H1 (cell line): ENCODE data around the gene USP10. TPM values are rescaled to one million over a fixed set of nuclear protein-coding genes. Genes with fewer than 3 reads are reported as not detected.

Experiments
- CTCF ChIA-PET: fragments of 300-600 bp; sonication (Branson Sonifier 250); formaldehyde crosslinking; loops from one replicate; lab custom pipeline; 2021; ENCODE audit not compliant: partially characterized antibody; lab: Charles Lee
- POLR2A ChIA-PET: fragments of 300-600 bp; sonication (Branson Sonifier 250); formaldehyde crosslinking; loops from one replicate; lab custom pipeline; 2021; ENCODE audit warnings: inconsistent platforms; ENCODE audit not compliant: partially characterized antibody; lab: Charles Lee
- DNase-seq, 2 experiments: peaks; one replicate each; pipeline versions ENCODE4 v3.0.0 to v3.0.0-alpha.2; 2010 to 2022; ENCODE audit warnings: low spot score in 2 of 2, low read depth in 1 of 2, mixed read lengths in 1 of 2
- FAIRE-seq: peaks from 2 replicates; lab custom pipeline; 2011; peaks lifted over from hg19 to GRCh38; lab: Jason Lieb, UNC
- H2AFZ ChIP-seq: 2 replicates; pipeline ENCODE4 v1.8.1; 2012; ENCODE audit warnings: low read length, inconsistent platforms
- H2AK5ac ChIP-seq: 2 replicates; pipeline ENCODE4 v1.6.1; 2013; ENCODE audit warnings: low read depth, low read length
- H2BK120ac ChIP-seq: replicated peaks from 2 replicates; pipeline ENCODE3; 2013; ENCODE audit warnings: low read depth, low read length, inconsistent platforms
- H2BK12ac ChIP-seq: 2 replicates; pipeline ENCODE4 v1.6.1; 2013; ENCODE audit warnings: low read depth, low read length
- H2BK15ac ChIP-seq: 2 replicates; pipeline ENCODE4 v1.6.1; 2013; ENCODE audit warnings: low read length
- H2BK20ac ChIP-seq: 2 replicates; pipeline ENCODE4 v1.6.1; 2013; ENCODE audit warnings: low read length
- H2BK5ac ChIP-seq: 2 replicates; pipeline ENCODE4 v1.6.1; 2013; ENCODE audit warnings: low read depth, low read length
- H3K14ac ChIP-seq: 2 replicates; pipeline ENCODE4 v1.6.1; 2013; ENCODE audit warnings: inconsistent platforms; ENCODE audit not compliant: insufficient read length
- H3K18ac ChIP-seq: 2 replicates; pipeline ENCODE4 v1.6.1; 2013; ENCODE audit warnings: low read length; ENCODE audit errors: extremely low read depth
- H3K23ac ChIP-seq: 2 replicates; pipeline ENCODE4 v1.6.1; 2013; ENCODE audit warnings: inconsistent platforms; ENCODE audit not compliant: insufficient read length
- H3K23me2 ChIP-seq: 2 replicates; pipeline ENCODE4 v1.6.1; 2013; ENCODE audit warnings: low read depth, low read length
- H3K27ac ChIP-seq: 2 replicates; pipeline ENCODE4 v1.6.1; 2011; ENCODE audit warnings: low read depth, low read length, inconsistent platforms
- H3K27me3 ChIP-seq, 4 experiments: replicated peaks in 1 of 4; 1 replicate in 1 of 4; 2 replicates in 3 of 4; pipeline versions ENCODE4 v1.6.1 to v1.8.1; 2011 to 2013; ENCODE audit warnings: low read length in 3 of 4, mild to moderate bottlenecking in 3 of 4, inconsistent platforms in 2 of 4, mixed read lengths in 2 of 4, moderate library complexity in 1 of 4; ENCODE audit not compliant: control insufficient read depth in 3 of 4, insufficient read depth in 3 of 4; ENCODE audit errors: extremely low read depth in 1 of 4
- H3K36me3 ChIP-seq, 4 experiments: 2 replicates each; pipeline versions ENCODE4 v1.6.1 to v1.8.1; 2011 to 2013; ENCODE audit warnings: mild to moderate bottlenecking in 4 of 4, low read length in 3 of 4, moderate library complexity in 2 of 4, control low read depth in 1 of 4, inconsistent platforms in 1 of 4; ENCODE audit not compliant: insufficient read depth in 4 of 4, control insufficient read depth in 2 of 4
- H3K4ac ChIP-seq: replicated peaks from 2 replicates; pipeline ENCODE3; 2013; ENCODE audit warnings: low read length, low read depth, mixed read lengths, inconsistent platforms; ENCODE audit not compliant: insufficient read length
- H3K4me1 ChIP-seq, 4 experiments: replicated peaks in 1 of 4; 1 replicate in 1 of 4; 2 replicates in 3 of 4; pipeline versions ENCODE4 v1.6.1 to v1.8.1; 2011 to 2013; ENCODE audit warnings: low read length in 3 of 4, inconsistent platforms in 2 of 4, mixed read lengths in 1 of 4; ENCODE audit not compliant: insufficient read depth in 4 of 4, control insufficient read depth in 3 of 4
- H3K4me2 ChIP-seq, 2 experiments: 2 replicates each; pipeline versions ENCODE4 v1.6.1 to v1.8.1; 2011 to 2013; ENCODE audit warnings: low read depth in 2 of 2, low read length in 2 of 2, control low read depth in 1 of 2, inconsistent platforms in 1 of 2, mild to moderate bottlenecking in 1 of 2; ENCODE audit not compliant: insufficient read depth in 1 of 2
- H3K4me3 ChIP-seq, 4 experiments: fragments of 200-600, 300-600 bp in 1 of 4; sonication (generic), shearing (Covaris generic), sonication (Bioruptor Twin) in 1 of 4; 2 replicates each; pipeline versions ENCODE4 v1.5.1 to v1.8.1; 2011 to 2016; ENCODE audit warnings: low read length in 4 of 4, low read depth in 3 of 4, control low read depth in 2 of 4, inconsistent platforms in 2 of 4, mild to moderate bottlenecking in 2 of 4, mixed read lengths in 1 of 4, moderate library complexity in 1 of 4; ENCODE audit not compliant: insufficient read depth in 2 of 4; ENCODE audit errors: extremely low read depth in 1 of 4
- H3K56ac ChIP-seq: replicated peaks from 2 replicates; pipeline ENCODE3; 2013; ENCODE audit warnings: low read depth, mild to moderate bottlenecking, mixed read lengths, low read length, inconsistent platforms; ENCODE audit not compliant: insufficient read length
- H3K79me1 ChIP-seq: 2 replicates; pipeline ENCODE4 v1.6.1; 2013; ENCODE audit warnings: low read depth, low read length, control low read depth
- H3K79me2 ChIP-seq, 2 experiments: 2 replicates each; pipeline versions ENCODE4 v1.6.1 to v1.8.1; 2012 to 2013; ENCODE audit warnings: low read length in 2 of 2, mild to moderate bottlenecking in 2 of 2, inconsistent platforms in 1 of 2; ENCODE audit not compliant: insufficient read depth in 2 of 2, control insufficient read depth in 1 of 2
- H3K9ac ChIP-seq, 4 experiments: replicated peaks in 1 of 4; 1 replicate in 1 of 4; 2 replicates in 3 of 4; pipeline versions ENCODE4 v1.6.1 to v1.8.1; 2011 to 2013; ENCODE audit warnings: low read depth in 3 of 4, low read length in 3 of 4, control low read depth in 2 of 4, mild to moderate bottlenecking in 2 of 4, moderate library complexity in 2 of 4, inconsistent platforms in 1 of 4; ENCODE audit errors: extremely low read depth in 1 of 4
- H3K9me3 ChIP-seq, 2 experiments: 2 replicates each; pipeline versions ENCODE4 v1.6.1 to v1.8.1; 2012 to 2013; ENCODE audit warnings: mild to moderate bottlenecking in 2 of 2, moderate library complexity in 2 of 2, control low read depth in 1 of 2, inconsistent platforms in 1 of 2, low read depth in 1 of 2, low read length in 1 of 2, mixed read lengths in 1 of 2; ENCODE audit not compliant: insufficient read depth in 2 of 2
- H4K20me1 ChIP-seq, 2 experiments: replicated peaks in 1 of 2; 2 replicates each; pipeline versions ENCODE3 to v1.8.1; 2011 to 2013; ENCODE audit warnings: inconsistent platforms in 2 of 2, low read length in 2 of 2, mild to moderate bottlenecking in 1 of 2; ENCODE audit not compliant: insufficient read depth in 2 of 2, control insufficient read depth in 1 of 2
- H4K5ac ChIP-seq: 2 replicates; pipeline ENCODE4 v1.6.1; 2013; ENCODE audit warnings: low read length, low read depth, mixed read lengths, inconsistent platforms; ENCODE audit not compliant: insufficient read length
- H4K8ac ChIP-seq: 2 replicates; pipeline ENCODE4 v1.8.0; 2013; ENCODE audit warnings: mild to moderate bottlenecking, moderate library complexity, low read length, inconsistent platforms; ENCODE audit not compliant: insufficient read depth; ENCODE audit errors: extremely low read depth
- H4K91ac ChIP-seq: replicated peaks from 2 replicates; pipeline ENCODE3; 2013; ENCODE audit warnings: low read length, mixed read lengths, inconsistent platforms; ENCODE audit not compliant: insufficient read length
- ATF3 ChIP-seq: IDR thresholded peaks from 2 replicates; pipeline ENCODE4 v1.6.1; 2011; ENCODE audit warnings: low read depth, mild to moderate bottlenecking, low read length; ENCODE audit not compliant: insufficient read depth
- BRCA1 ChIP-seq: IDR thresholded peaks from 2 replicates; pipeline ENCODE4 v1.6.1; 2012; ENCODE audit warnings: low read depth, low read length, improper control_type of control experiment
- CHD2 ChIP-seq: IDR thresholded peaks from 2 replicates; pipeline ENCODE4 v1.6.1; 2012; ENCODE audit warnings: low read length, improper control_type of control experiment
- EGR1 ChIP-seq: IDR thresholded peaks from 2 replicates; pipeline ENCODE4 v1.6.1; 2011; ENCODE audit warnings: low read depth, low read length, borderline replicate concordance
- NRF1 ChIP-seq: IDR thresholded peaks from 2 replicates; pipeline ENCODE4 v1.6.1; 2011; ENCODE audit warnings: mild to moderate bottlenecking, low read depth, low read length, improper control_type of control experiment
- RXRA ChIP-seq: IDR thresholded peaks from 2 replicates; pipeline ENCODE4 v1.6.1; 2011; ENCODE audit warnings: low read depth, mild to moderate bottlenecking, low read length, moderate library complexity; ENCODE audit not compliant: insufficient read depth
- SIX5 ChIP-seq: IDR thresholded peaks from 2 replicates; pipeline ENCODE4 v1.6.1; 2011; ENCODE audit warnings: mild to moderate bottlenecking, low read depth, low read length
- SUZ12 ChIP-seq: fragments of 200-600 bp; sonication (generic); IDR thresholded peaks from 2 replicates; pipeline ENCODE4 v1.6.1; 2012; ENCODE audit warnings: mild to moderate bottlenecking, inconsistent platforms, low read length, moderate library complexity, mixed read lengths
- TEAD4 ChIP-seq: IDR thresholded peaks from 2 replicates; pipeline ENCODE4 v1.6.1; 2012; ENCODE audit warnings: low read depth, low read length, inconsistent platforms, mixed read lengths
- ZNF274 ChIP-seq: IDR thresholded peaks from 2 replicates; pipeline ENCODE4 v1.7.0; 2012; ENCODE audit warnings: low read length, borderline replicate concordance; ENCODE audit errors: extremely low read depth
- WGBS, 2 experiments: shearing (Covaris generic) in 1 of 2; methylation state at CpG; one replicate each; pipeline versions ENCODE4 v1.1.6 to v1.1.7; 2013 to 2015; ENCODE audit warnings: low lambda C conversion rate in 2 of 2, mixed read lengths in 2 of 2, inconsistent platforms in 1 of 2, low coverage in 1 of 2, missing lambda C conversion rate in 1 of 2; ENCODE audit not compliant: insufficient replicate concordance in 2 of 2, insufficient coverage in 1 of 2, insufficient read length in 1 of 2; ENCODE audit errors: extremely low coverage in 1 of 2, missing lambda C conversion rate in 1 of 2; 5-methylcytosine and 5-hydroxymethylcytosine counted together
- polyA plus RNA-seq, 7 experiments: library from polyadenylated mRNA; depleted of rRNA in 3 of 7; stranded (reverse) in 5 of 7; unstranded in 2 of 7; fragments of >200 nt in 5 of 7; fragments of 200-250 nt in 2 of 7; gene quantifications; 1 replicate in 5 of 7; 2 replicates in 1 of 7; 4 replicates in 1 of 7; pipeline versions ENCODE4 v1.2.1 to v1.2.3, GENCODE V29; 2011 to 2013; ENCODE audit warnings: missing spikeins in 2 of 7, mixed read lengths in 2 of 7
- total RNA-seq: library from RNA; stranded (reverse); fragmentation: NEBNext Ultra II Directional; extraction: Animal tissue kit (Norgen Biotek cat#: 25700); gene quantifications from 2 replicates; pipeline ENCODE4 v1.2.1, GENCODE V29; 2021

Gene USP10
- total and polyA plus RNA-seq, 2 of the 8 experiments (the other 6 are each of a cell fraction or from before 2014, with no cell fraction given), result 171 to 195 TPM

- FAIRE-seq (no peak), DNase-seq (no peak)
- Histone ChIP-seq H3K79me2 (no peaks in the 10 kb centered on the region), H3K14ac (no peak overlapping the region), H4K20me1 (no peaks in the 10 kb centered on the region), H3K36me3 (no peaks in the 10 kb centered on the region), H2BK12ac (no peak overlapping the region), H2BK20ac (no peak overlapping the region), H2BK15ac (no peak overlapping the region), H4K91ac (no peak overlapping the region), H2AK5ac (no peak overlapping the region), H4K5ac (no peak overlapping the region), H3K27me3 (peaks cover 3 to 23% (median 14%) of the 10 kb centered on the region in 4 experiments), H3K23ac (no peak overlapping the region), H2BK5ac (no peak overlapping the region), H3K23me2 (peaks cover 5% of the 10 kb centered on the region; the same call in 1 of the 2 replicates), H3K4me3 (no peak overlapping the region), H3K4me1 (peaks cover 0 to 6% (median 3%) of the 10 kb centered on the region in 4 experiments; a peak in 6 of 7 replicates), H3K4ac (no peak overlapping the region), H3K4me2 (no peak overlapping the region), H3K18ac (no peak overlapping the region), H3K9me3 (no peaks in the 10 kb centered on the region; a peak in 1 of 4 replicates), H2AFZ (no peak overlapping the region), H3K56ac (no peak overlapping the region), H4K8ac (no peak overlapping the region), H3K79me1 (no peaks in the 10 kb centered on the region), H2BK120ac (no peak overlapping the region), H3K9ac (no peak overlapping the region), H3K27ac (no peak overlapping the region)
- ChIA-PET POLR2A (interaction anchor here (1.2 kb wide), 1 partner anchor 209 kb away, joined by 3 read pairs; no protein-coding TSS in a partner anchor), CTCF (interaction anchor here (0.8 to 2.1 kb wide), 3 partner anchors 12 to 139 kb away, joined by 3 to 8 read pairs (median 3); no protein-coding TSS in a partner anchor)
- WGBS, 2 experiments, result 78% methylated on average over 7 of the region's 7 CpGs; no CpG with 5 or more reads in 1 of the 2 experiments
- no peak for TF ChIP-seq ZNF274
- no peak for TF ChIP-seq RXRA
- TF ChIP-seq TEAD4, result no peak
- no peak for TF ChIP-seq SUZ12
- no peak for TF ChIP-seq EGR1
- TF ChIP-seq NRF1, result no peak
- no peak for TF ChIP-seq SIX5
- TF ChIP-seq ATF3, result no peak
- TF ChIP-seq CHD2, result no peak
- no peak for TF ChIP-seq BRCA1
These were observed 115.7 kb downstream of the USP10 start for GRCh38 chr16:84815462-84815861.
